RWPE1 (cell line): Measurements from ENCODE around the gene BOC.
A peak's percentile ranks its signal among the peaks of the same experiment; 100 is the strongest.

Experiments used
- CTCF ChIA-PET: fragments of 350-600 bp; sonication (Branson Sonifier 250); formaldehyde crosslinking; extraction: SDS; loops from one replicate; lab custom pipeline; 2021; lab: Yijun Ruan, JAX
- POLR2A ChIA-PET: fragments of 400-600 bp; formaldehyde crosslinking; extraction: SDS; loops from one replicate; lab custom pipeline; 2020; ENCODE audit warnings: antibody characterized with exemption; ENCODE audit not compliant: low non-redundant PET; lab: Yijun Ruan, JAX
- DNase-seq: peaks from one replicate; pipeline ENCODE4 v3.0.0; 2012; ENCODE audit warnings: low spot score
- H3K27ac ChIP-seq: fragments of 450-650 bp; 2 replicates; pipeline ENCODE4 v1.5.1; 2017
- CTCF ChIP-seq: fragments of 450-650 bp; conservative IDR thresholded peaks from 2 replicates; pipeline ENCODE4 v1.5.1; 2017; ENCODE audit warnings: low read depth, mild to moderate bottlenecking

BOC gene

DNA sequence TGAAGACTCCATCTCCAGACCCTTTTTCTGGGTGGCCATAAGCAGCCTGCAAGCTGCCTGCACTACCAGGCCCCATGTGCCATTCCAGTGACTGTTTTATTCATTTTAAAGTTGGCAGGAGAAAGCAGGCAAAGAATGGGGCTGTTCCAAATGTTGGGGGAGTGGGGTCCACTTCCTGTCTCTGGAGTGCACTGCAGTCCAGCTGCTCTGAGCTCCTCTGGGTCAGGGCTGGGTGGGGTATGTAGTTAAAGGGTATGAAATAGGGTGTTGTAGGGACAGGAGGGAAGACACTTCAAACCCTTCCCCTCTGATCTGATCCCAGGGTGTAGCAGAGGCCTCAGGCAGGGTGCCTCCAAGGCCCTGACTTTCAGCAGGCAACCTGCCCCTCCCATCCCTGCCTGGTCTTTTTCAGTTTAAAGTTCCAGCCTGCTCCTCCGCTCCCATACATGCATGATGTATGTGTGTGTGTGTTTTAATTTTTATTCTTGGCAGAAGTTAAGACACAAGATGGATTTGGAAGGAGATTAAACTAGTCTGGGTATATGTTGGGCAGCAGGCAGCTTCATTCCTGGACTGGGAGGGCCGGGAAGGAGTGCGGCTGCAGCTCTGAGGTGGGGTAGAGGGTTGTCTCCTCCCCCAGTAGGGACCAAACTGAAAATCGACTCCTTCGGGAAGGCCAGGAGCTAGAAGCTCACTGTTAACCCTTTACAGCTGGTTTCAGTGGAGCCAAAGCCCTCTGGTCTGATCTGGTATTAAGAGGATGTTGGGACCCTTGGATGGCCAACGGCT lies 17.3 kb downstream of the BOC start:
- no peak for DNase-seq
- no peak overlapping the region for H3K27ac ChIP-seq
- ChIA-PET POLR2A (no interaction called here), CTCF (interaction anchor here (1.1 kb wide), 1 partner anchor 92 kb away, joined by 3 read pairs; no protein-coding TSS in a partner anchor)
- no peak for TF ChIP-seq CTCF

DNA sequence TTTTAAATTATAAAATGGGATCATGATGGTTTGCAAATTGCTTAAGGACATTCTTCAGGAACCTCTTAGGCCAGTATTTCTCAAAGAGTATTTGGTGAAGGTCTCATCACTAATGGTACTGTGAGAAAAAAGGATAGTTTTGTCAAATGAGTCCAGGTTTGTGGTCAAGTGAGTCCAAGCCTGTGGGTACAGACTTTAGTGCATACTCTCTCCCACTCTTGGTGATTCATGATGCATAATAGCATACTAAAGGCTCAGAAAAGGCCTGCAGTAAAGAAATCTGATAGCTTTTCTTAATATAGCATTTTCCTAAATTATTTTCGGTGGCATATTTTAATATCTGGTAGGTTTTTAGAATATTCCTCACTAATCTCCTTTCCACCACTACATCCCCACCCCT lies 20.0 kb downstream of the BOC start:
- POLR2A ChIA-PET: no interaction called here

GRCh38 chr3:113231827-113232253 lies 20.5 kb downstream of the BOC start:
- POLR2A ChIA-PET: no interaction called here
- TF ChIP-seq CTCF: no peak
- CTCF ChIA-PET: no interaction called here
- DNase-seq: peak; percentile 91
- no peak overlapping the region for H3K27ac ChIP-seq

More for the DNA sequence above, 20.0 kb downstream of the BOC start:
- CTCF ChIA-PET: no interaction called here
- no peak for TF ChIP-seq CTCF
- H3K27ac ChIP-seq: no peak overlapping the region
- no peak for DNase-seq

GRCh38 chr3:113232342-113232741 lies 21.0 kb downstream of the BOC start:
- ChIA-PET CTCF (interaction anchor here (0.6 kb wide), 1 partner anchor 147 kb away, joined by 7 read pairs; no protein-coding TSS in a partner anchor), POLR2A (no interaction called here)
- no peak for TF ChIP-seq CTCF
- no peak for DNase-seq
- no peak overlapping the region for H3K27ac ChIP-seq

- TF ChIP-seq CTCF: no peak
- no peak overlapping the region for H3K27ac ChIP-seq
- POLR2A ChIA-PET: no interaction called here
- CTCF ChIA-PET: no interaction called here
- DNase-seq: no peak
Observed at GRCh38 chr3:113233497-113233896, 22.1 kb downstream of the BOC start.

DNA sequence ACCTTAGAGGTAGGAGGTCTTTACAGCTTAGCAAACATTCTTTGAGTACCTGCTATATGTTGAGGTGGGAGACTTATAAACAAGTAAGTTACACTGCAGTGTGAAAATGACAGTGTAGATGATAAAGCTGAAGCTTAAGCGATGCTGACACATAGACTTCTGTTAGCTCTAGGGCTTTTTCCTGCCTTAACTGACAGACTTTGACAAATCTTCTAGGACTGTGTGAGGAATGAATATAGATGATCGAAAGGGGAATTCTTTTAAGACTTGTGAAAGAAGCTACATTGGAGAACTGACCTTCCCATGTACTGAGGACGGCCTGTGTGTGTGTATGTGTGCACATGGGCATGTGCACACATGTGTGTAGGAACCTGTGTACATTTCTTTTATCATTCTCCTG lies 22.7 kb downstream of the BOC start:
- CTCF ChIA-PET: no interaction called here
- H3K27ac ChIP-seq: no peak overlapping the region
- POLR2A ChIA-PET: no interaction called here

More for the DNA sequence above, 22.7 kb downstream of the BOC start:
- no peak for TF ChIP-seq CTCF
- DNase-seq: no peak
